Uterus (tissue), 2 donors: ENCODE results near the gene XXYLT1.

Source experiments
- POLR2A ChIP-seq, 2 donors: fragments of 450-650 bp; IDR thresholded peaks; one replicate each; pipeline ENCODE4 v1.6.1; 2016; ENCODE audit warnings: antibody characterized with exemption in 2 of 2, mild to moderate bottlenecking in 1 of 2, moderate library complexity in 1 of 2
- TF ChIP-seq, protein P1 (sequence below), 4 experiments: fragments of 200-600 bp in 2 of 4; fragments of 450-650 bp in 2 of 4; sonication (generic) in 2 of 4; IDR thresholded peaks; one replicate each; pipeline ENCODE4 v1.5.1; 2016 to 2019; ENCODE audit warnings: antibody characterized with exemption in 4 of 4, mild to moderate bottlenecking in 2 of 4, moderate library complexity in 1 of 4

DNA sequence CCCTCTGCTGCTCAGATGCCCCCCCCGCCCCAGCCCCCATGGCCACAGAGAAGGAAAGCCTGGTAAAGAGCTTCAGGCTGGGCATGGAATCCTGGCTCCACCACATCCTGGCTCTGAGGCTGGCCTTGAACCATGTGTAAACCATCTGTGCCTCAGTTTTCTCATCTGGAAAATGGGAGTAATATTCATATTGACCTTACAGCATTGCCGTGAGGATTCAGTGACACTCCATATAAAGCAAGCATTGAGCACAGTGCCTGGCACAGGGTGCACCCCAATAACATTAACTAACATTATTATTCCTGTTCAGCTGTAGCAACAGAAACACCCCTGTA, 150.7 kb downstream of the XXYLT1 start:
- TF ChIP-seq, protein P1, sequence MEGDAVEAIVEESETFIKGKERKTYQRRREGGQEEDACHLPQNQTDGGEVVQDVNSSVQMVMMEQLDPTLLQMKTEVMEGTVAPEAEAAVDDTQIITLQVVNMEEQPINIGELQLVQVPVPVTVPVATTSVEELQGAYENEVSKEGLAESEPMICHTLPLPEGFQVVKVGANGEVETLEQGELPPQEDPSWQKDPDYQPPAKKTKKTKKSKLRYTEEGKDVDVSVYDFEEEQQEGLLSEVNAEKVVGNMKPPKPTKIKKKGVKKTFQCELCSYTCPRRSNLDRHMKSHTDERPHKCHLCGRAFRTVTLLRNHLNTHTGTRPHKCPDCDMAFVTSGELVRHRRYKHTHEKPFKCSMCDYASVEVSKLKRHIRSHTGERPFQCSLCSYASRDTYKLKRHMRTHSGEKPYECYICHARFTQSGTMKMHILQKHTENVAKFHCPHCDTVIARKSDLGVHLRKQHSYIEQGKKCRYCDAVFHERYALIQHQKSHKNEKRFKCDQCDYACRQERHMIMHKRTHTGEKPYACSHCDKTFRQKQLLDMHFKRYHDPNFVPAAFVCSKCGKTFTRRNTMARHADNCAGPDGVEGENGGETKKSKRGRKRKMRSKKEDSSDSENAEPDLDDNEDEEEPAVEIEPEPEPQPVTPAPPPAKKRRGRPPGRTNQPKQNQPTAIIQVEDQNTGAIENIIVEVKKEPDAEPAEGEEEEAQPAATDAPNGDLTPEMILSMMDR (IDR thresholded peaks at IDR 0.05): no peak
- no peak for TF ChIP-seq POLR2A (IDR thresholded peaks at IDR 0.05)
